ENCODE measurements around the gene MIPOL1.

MIPOL1 gene

DNA sequence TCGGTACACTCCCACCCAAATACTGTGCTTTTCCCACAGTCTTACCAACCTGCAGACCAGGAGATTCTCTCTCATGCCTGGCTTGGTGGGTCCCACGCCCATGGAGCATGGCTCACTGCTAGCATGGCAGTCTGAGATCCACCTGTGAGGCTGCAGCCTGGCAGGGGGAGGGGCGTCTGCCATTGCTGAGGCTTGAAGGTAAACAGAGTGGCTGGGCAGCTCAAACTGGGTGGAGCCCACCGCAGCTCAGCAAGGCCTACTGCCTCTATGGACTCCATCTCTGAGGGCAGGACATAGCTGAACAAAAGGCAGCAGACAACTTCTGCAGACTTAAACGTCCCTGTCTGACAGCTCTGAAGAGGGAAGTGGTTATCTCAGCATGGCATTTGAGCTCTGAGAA lies 304.1 kb downstream of the MIPOL1 start:
- no peak for TF ChIP-seq EZH2phosphoT487 (IDR thresholded peaks at IDR 0.05; ENCODE audit: borderline replicate concordance)
- TF ChIP-seq, protein P1, sequence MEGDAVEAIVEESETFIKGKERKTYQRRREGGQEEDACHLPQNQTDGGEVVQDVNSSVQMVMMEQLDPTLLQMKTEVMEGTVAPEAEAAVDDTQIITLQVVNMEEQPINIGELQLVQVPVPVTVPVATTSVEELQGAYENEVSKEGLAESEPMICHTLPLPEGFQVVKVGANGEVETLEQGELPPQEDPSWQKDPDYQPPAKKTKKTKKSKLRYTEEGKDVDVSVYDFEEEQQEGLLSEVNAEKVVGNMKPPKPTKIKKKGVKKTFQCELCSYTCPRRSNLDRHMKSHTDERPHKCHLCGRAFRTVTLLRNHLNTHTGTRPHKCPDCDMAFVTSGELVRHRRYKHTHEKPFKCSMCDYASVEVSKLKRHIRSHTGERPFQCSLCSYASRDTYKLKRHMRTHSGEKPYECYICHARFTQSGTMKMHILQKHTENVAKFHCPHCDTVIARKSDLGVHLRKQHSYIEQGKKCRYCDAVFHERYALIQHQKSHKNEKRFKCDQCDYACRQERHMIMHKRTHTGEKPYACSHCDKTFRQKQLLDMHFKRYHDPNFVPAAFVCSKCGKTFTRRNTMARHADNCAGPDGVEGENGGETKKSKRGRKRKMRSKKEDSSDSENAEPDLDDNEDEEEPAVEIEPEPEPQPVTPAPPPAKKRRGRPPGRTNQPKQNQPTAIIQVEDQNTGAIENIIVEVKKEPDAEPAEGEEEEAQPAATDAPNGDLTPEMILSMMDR (conservative IDR thresholded peaks at IDR 0.05; ENCODE audit: low read length): no peak
- H3K4me1 ChIP-seq (ENCODE audit: insufficient read depth, low read length, poor library complexity, severe bottlenecking): no peaks in the 10 kb centered on the region
- H3F3A ChIP-seq (ENCODE audit: low read depth): no peaks in the 10 kb centered on the region
- no peaks in the 10 kb centered on the region for H3K27me3 ChIP-seq (ENCODE audit: insufficient read depth, low read length, poor library complexity, severe bottlenecking)
- no peak overlapping the region for H2AFZ ChIP-seq (ENCODE audit: low read length)
- H3K36me3 ChIP-seq (ENCODE audit: insufficient read depth, low read length): no peaks in the 10 kb centered on the region
- H3K4me2 ChIP-seq (ENCODE audit: low read depth, low read length, poor library complexity, severe bottlenecking): no peak overlapping the region
- no peaks in the 10 kb centered on the region for H3K9me2 ChIP-seq (replicated peaks; ENCODE audit: low read depth, low read length)
- no peak overlapping the region for H3K4me3 ChIP-seq (ENCODE audit: low read length, poor library complexity, severe bottlenecking)
- H3K9me3 ChIP-seq (ENCODE audit: insufficient read depth, low read depth, low read length): no peaks in the 10 kb centered on the region
- no peak overlapping the region for H3K9ac ChIP-seq (ENCODE audit: low read depth, low read length, poor library complexity, severe bottlenecking)
- no peaks in the 10 kb centered on the region for H3K79me2 ChIP-seq (ENCODE audit: insufficient read depth, low read length)
- H4K20me1 ChIP-seq (ENCODE audit: insufficient read depth, low read length, poor library complexity, severe bottlenecking): no peaks in the 10 kb centered on the region

DNA sequence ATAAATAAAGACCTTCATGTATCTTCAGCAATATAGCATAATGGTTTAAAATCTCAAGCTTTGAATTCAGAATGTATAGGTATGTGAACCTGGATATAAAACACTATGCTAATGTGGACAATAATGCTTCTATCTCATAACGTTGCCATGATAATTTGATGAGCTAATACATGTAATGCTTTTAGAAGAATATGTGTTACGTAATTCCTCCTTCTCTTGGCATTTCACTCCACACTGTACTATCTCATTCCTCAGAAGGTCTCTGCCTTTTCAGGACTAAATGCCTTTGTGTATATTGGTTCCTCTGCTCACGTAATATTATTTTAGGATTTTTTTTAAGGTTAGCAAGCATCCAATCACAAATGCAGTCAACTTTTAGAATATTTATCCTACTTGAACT lies 310.8 kb downstream of the MIPOL1 start:
- no peaks in the 10 kb centered on the region for H3K79me2 ChIP-seq (ENCODE audit: insufficient read depth, low read length)
- H3K9me3 ChIP-seq (ENCODE audit: insufficient read depth, low read depth, low read length): no peaks in the 10 kb centered on the region
- H3K4me1 ChIP-seq (ENCODE audit: insufficient read depth, low read length, poor library complexity, severe bottlenecking): no peaks in the 10 kb centered on the region
- H3K4me3 ChIP-seq (ENCODE audit: low read length, poor library complexity, severe bottlenecking): no peak overlapping the region
- no peak overlapping the region for H2AFZ ChIP-seq (ENCODE audit: low read length)
- H3K36me3 ChIP-seq (ENCODE audit: insufficient read depth, low read length): no peaks in the 10 kb centered on the region
- H3K27me3 ChIP-seq (ENCODE audit: insufficient read depth, low read length, poor library complexity, severe bottlenecking): no peaks in the 10 kb centered on the region
- no peaks in the 10 kb centered on the region for H3K9me2 ChIP-seq (replicated peaks; ENCODE audit: low read depth, low read length)
- no peak for TF ChIP-seq EZH2phosphoT487 (IDR thresholded peaks at IDR 0.05; ENCODE audit: borderline replicate concordance)
- TF ChIP-seq, protein P1 (conservative IDR thresholded peaks at IDR 0.05; ENCODE audit: low read length): no peak
- H3F3A ChIP-seq (ENCODE audit: low read depth): no peaks in the 10 kb centered on the region
- H4K20me1 ChIP-seq (ENCODE audit: insufficient read depth, low read length, poor library complexity, severe bottlenecking): no peaks in the 10 kb centered on the region
- no peak overlapping the region for H3K4me2 ChIP-seq (ENCODE audit: low read depth, low read length, poor library complexity, severe bottlenecking)
- no peak overlapping the region for H3K9ac ChIP-seq (ENCODE audit: low read depth, low read length, poor library complexity, severe bottlenecking)

DNA sequence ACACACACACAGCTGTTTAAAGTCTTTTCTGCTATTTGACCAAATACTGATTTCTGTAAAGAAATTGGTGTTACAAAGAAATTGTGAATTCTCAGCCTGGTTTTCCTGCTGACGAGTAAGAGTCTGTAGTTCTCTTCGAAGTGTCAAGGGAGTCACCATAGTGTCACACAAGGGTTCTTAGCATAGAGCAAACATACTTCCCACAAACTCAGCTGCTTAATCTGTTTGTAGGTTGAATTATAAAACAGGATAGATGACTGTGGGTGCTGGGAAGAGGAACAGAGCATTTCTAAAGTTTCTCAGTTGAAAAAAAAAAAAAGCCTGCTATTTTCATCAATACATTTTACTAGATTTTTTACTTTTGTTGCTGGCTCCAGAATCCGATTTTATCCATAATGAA lies 314.4 kb downstream of the MIPOL1 start:
- no peaks in the 10 kb centered on the region for H4K20me1 ChIP-seq (ENCODE audit: insufficient read depth, low read length, poor library complexity, severe bottlenecking)
- H3K79me2 ChIP-seq (ENCODE audit: insufficient read depth, low read length): no peaks in the 10 kb centered on the region

More for the DNA sequence above, 314.4 kb downstream of the MIPOL1 start:
- H3F3A ChIP-seq (ENCODE audit: low read depth): no peaks in the 10 kb centered on the region
- H3K4me3 ChIP-seq (ENCODE audit: low read length, poor library complexity, severe bottlenecking): no peak overlapping the region
- no peak overlapping the region for H3K4me2 ChIP-seq (ENCODE audit: low read depth, low read length, poor library complexity, severe bottlenecking)
- no peaks in the 10 kb centered on the region for H3K9me3 ChIP-seq (ENCODE audit: insufficient read depth, low read depth, low read length)
- H3K9me2 ChIP-seq (replicated peaks; ENCODE audit: low read depth, low read length): no peaks in the 10 kb centered on the region
- no peaks in the 10 kb centered on the region for H3K36me3 ChIP-seq (ENCODE audit: insufficient read depth, low read length)
- TF ChIP-seq, protein P1 (conservative IDR thresholded peaks at IDR 0.05; ENCODE audit: low read length): no peak
- no peak for TF ChIP-seq EZH2phosphoT487 (IDR thresholded peaks at IDR 0.05; ENCODE audit: borderline replicate concordance)
- H3K27me3 ChIP-seq (ENCODE audit: insufficient read depth, low read length, poor library complexity, severe bottlenecking): no peaks in the 10 kb centered on the region
- no peak overlapping the region for H3K9ac ChIP-seq (ENCODE audit: low read depth, low read length, poor library complexity, severe bottlenecking)
- H2AFZ ChIP-seq (ENCODE audit: low read length): no peak overlapping the region
- no peaks in the 10 kb centered on the region for H3K4me1 ChIP-seq (ENCODE audit: insufficient read depth, low read length, poor library complexity, severe bottlenecking)
